HUES64 (cell line): Measurements from ENCODE around the gene HS6ST2.

Source experiments
- H3K27ac ChIP-seq: 2 replicates; pipeline ENCODE4 v1.7.0; 2013; ENCODE audit warnings: low read depth, low read length, inconsistent platforms
- H3K27me3 ChIP-seq: 2 replicates; pipeline ENCODE4 v1.6.1; 2013; ENCODE audit warnings: mild to moderate bottlenecking, low read length; ENCODE audit not compliant: insufficient read depth
- H3K36me3 ChIP-seq: 2 replicates; pipeline ENCODE4 v1.6.1; 2013; ENCODE audit warnings: mild to moderate bottlenecking, low read length; ENCODE audit not compliant: insufficient read depth
- H3K4me1 ChIP-seq: 2 replicates; pipeline ENCODE4 v1.6.1; 2013; ENCODE audit warnings: mild to moderate bottlenecking, low read length, moderate library complexity; ENCODE audit not compliant: insufficient read depth
- H3K4me3 ChIP-seq: 2 replicates; pipeline ENCODE4 v1.5.1; 2013; ENCODE audit warnings: mild to moderate bottlenecking, low read length, moderate library complexity
- H3K9ac ChIP-seq: 2 replicates; pipeline ENCODE4 v1.6.1; 2013; ENCODE audit warnings: mild to moderate bottlenecking, low read depth, low read length
- H3K9me3 ChIP-seq: 2 replicates; pipeline ENCODE4 v1.6.1; 2013; ENCODE audit warnings: low read depth, low read length; ENCODE audit not compliant: insufficient read depth
- WGBS: fragments of 150-250, 120-280 bp; methylation state at CpG from one replicate; pipeline ENCODE4 v1.1.7; 2013; ENCODE audit warnings: missing lambda C conversion rate; 5-methylcytosine and 5-hydroxymethylcytosine counted together

Gene HS6ST2

DNA sequence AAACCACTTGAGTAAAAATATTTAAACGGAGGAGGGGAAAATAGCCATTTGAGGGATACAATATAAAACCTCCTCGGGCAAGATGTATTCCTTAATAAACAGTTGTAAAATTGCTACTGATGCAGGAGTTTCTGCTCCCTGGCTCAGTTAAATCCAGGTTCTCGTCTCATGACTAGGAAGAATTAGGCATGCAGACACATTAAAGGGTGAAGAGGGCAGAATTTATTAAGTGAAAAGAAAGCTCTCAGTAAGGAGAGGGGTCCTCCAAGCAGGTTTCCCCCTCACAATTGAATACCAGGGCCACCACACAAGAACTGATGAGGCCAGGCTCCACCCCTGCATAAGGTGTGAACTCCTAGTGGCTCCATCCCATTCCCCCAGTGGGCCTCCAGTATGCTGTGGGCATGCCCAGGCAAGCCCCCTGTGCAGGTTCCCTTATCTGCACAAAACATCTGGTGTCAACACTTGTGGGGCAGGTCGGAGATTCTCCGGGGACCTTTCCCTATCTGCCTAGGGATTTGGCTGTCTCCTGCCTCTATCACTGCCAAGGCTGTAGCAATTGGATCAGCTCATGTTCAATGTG, 80.4 kb downstream of the HS6ST2 start:
- Histone ChIP-seq H3K4me1 (peaks cover 53% of the 10 kb centered on the region), H3K9me3 (no peaks in the 10 kb centered on the region), H3K4me3 (no peak overlapping the region), H3K36me3 (no peaks in the 10 kb centered on the region), H3K9ac (no peak overlapping the region), H3K27ac (no peak overlapping the region; the same call in 1 of the 2 replicates), H3K27me3 (no peaks in the 10 kb centered on the region)
- 61% methylated on average over 5 of the region's 5 CpGs for WGBS

DNA sequence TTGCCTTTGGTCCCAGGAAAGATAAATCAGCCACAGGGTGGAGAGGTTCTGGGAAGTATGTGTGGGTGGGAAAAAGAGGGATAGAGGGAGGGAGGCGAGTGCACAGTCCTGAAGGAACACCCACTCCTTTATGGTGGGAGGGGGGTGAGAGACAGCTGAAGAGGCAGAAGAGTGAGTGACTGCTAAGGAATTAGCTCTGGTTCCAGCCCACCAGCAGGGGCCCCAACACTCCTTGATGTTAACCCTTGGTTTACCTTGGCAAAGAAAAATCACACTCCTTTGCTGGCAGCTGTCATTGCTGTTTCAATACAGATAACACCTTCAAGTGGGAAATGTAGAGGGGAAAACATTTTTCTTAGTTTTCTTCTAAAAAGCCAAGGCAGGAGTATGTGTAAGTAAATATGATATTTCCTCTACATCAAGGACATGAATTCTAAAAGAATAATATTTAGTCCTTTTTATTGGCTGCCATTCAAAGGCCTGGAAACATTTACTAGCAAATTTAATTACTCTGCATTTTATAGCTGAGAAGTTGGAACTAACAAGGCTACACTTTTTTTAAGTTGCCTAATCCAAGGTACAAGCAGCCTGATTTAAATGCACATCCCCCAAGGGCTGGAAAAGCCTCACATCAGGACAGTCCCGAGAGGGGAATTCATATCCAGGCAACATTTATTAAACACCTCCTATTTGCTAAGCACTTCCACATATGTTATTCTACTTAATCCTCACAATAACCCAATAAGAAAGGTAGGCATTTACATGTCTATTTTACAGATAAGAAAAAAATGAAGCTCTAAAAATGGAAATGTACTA, 81.7 kb downstream of the HS6ST2 start:
- Histone ChIP-seq H3K27ac (peak overlapping the region; percentile 92), H3K4me1 (peaks cover 53% of the 10 kb centered on the region), H3K9ac (no peak overlapping the region), H3K9me3 (no peaks in the 10 kb centered on the region), H3K4me3 (peak overlapping the region; percentile 35), H3K27me3 (no peaks in the 10 kb centered on the region), H3K36me3 (no peaks in the 10 kb centered on the region)
- WGBS: 25% methylated on average over 2 of the region's 2 CpGs

DNA sequence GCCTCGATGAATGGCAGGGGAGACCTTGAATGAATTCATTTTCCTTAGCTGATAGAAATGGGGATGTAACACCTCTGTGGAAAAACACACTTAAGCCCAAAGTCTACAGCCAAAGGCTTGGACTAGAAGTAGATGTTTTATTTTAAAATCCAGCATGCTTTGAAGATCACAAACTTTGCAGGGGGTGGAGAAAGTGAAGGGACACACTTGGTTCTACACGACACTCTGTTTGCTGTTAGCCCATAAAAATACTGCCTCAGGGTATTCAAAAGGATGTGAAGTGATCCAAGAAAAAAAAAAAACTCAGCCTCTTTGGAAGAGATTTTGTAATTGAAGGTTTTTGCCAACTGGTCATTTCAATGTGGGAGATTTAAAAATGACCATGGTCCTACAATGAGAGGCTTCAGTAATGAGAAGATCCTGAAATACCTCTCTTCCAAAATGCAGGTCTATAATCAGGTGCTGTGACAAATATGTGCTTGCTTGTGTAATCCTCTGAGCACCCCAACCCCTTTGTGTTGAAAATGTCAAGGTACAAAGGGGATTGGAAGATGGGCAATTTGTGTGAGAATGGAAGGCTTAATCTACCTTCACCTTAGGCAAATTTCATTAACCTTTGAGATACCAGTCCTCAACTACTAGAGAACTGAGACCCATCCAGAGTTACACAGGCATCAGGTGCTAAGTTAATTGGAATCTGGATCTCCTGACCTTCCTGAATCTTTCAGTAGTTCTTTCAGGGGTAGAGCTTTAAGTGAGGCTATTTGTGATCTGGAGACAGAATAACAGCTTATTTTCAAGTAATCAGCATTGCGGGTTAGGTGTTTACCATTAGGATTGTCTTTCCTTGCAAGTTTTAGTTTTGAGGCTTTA, 82.5 kb downstream of the HS6ST2 start:
- no peak overlapping the region for H3K9ac ChIP-seq
- no peaks in the 10 kb centered on the region for H3K36me3 ChIP-seq
- H3K4me1 ChIP-seq: peaks cover 53% of the 10 kb centered on the region
- peak overlapping the region; percentile 92 for H3K27ac ChIP-seq
- H3K9me3 ChIP-seq: no peaks in the 10 kb centered on the region
- H3K27me3 ChIP-seq: no peaks in the 10 kb centered on the region
- WGBS: 13% methylated on average over 2 of the region's 3 CpGs
- peak overlapping the region; percentile 35 for H3K4me3 ChIP-seq

DNA sequence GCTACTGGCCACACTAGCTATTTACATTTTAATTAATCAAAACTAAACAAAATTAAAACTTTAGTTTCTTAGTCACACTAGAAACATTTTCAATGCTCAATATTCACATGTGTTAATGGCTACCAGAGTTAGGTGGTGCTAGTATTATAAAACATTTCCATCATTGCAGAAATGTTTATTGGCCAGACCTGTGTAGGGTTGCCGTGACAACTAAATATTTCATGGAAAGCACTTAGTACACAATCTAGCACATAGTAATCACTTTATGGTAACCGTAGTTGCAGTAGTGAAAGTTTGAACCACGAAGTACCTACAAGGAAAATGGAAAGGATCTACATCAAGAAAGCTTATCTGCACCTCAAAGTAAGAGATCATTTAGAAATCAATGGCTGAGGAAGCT, 95.9 kb downstream of the HS6ST2 start:
- Histone ChIP-seq H3K9ac (no peak overlapping the region), H3K9me3 (no peaks in the 10 kb centered on the region), H3K27ac (no peak overlapping the region), H3K4me3 (no peak overlapping the region), H3K36me3 (no peaks in the 10 kb centered on the region), H3K4me1 (no peaks in the 10 kb centered on the region), H3K27me3 (no peaks in the 10 kb centered on the region)
- 94% methylated on average over 3 of the region's 3 CpGs for WGBS

DNA sequence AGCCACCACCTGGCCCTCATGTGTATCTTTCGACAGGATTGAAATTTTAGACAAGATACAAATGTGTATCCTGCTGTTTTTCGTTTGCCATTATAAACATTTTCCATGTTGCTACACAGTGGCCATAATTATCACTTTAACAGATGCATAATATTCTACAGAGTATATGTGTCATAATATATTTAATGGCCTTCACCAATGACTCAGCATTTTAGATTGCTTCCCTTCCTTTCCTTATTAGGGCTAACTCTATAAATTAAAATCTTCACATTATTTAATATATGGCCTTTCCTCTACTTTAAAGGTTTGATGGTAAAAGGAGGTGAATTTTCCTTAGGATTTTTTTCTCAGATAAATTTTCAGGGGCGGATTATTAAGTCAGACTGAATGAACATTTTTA, 97.4 kb downstream of the HS6ST2 start:
- 88% methylated on average over 3 of the region's 3 CpGs for WGBS
- Histone ChIP-seq H3K4me1 (no peaks in the 10 kb centered on the region), H3K4me3 (no peak overlapping the region), H3K9ac (no peak overlapping the region), H3K36me3 (no peaks in the 10 kb centered on the region), H3K27me3 (no peaks in the 10 kb centered on the region), H3K9me3 (no peaks in the 10 kb centered on the region), H3K27ac (no peak overlapping the region)

DNA sequence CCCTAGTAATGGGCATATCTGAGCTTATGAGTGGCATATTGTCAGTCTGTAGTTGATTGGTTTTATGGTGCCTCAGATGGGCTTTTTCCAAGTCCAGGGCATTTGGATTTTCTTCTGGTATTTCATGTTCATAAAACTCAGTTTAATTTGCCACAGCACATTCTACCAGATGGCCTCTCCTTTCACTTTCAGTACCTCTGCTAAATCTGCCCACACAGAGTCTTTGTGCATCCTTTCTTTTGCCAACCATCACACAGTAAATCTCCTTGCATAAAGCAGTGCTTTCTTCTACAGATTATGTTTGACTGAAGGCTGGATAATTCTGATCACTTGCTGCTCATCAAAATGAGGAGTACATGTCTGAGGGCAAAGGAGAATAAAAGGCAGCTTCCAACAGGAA, 98.2 kb downstream of the HS6ST2 start:
- Histone ChIP-seq H3K27me3 (no peaks in the 10 kb centered on the region), H3K4me1 (no peaks in the 10 kb centered on the region), H3K9ac (no peak overlapping the region), H3K36me3 (no peaks in the 10 kb centered on the region), H3K4me3 (no peak overlapping the region), H3K27ac (no peak overlapping the region), H3K9me3 (no peaks in the 10 kb centered on the region)

DNA sequence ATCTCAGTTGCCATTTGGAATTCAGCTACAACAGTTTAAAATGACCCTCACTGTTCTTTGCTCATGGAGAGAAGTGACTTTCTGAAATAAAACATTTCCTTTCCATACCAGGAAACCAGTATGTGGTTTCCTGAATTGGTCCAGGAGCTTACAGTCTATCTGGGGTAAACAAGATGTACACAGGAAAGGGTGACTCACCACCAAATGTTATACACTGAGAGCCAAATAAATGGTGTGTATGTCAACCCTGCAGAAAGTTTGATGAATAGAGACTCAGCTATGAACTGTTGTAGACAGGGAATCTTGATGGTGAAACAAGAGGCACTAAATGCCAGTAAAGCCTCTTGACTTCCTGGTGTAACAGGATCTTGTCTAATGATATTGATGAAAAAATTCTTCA, 100.4 kb downstream of the HS6ST2 start:
- H3K27me3 ChIP-seq: no peaks in the 10 kb centered on the region
- H3K4me3 ChIP-seq: no peak overlapping the region
- H3K27ac ChIP-seq: no peak overlapping the region
- H3K4me1 ChIP-seq: no peaks in the 10 kb centered on the region
- no peak overlapping the region for H3K9ac ChIP-seq
- H3K9me3 ChIP-seq: no peaks in the 10 kb centered on the region
- H3K36me3 ChIP-seq: no peaks in the 10 kb centered on the region

DNA sequence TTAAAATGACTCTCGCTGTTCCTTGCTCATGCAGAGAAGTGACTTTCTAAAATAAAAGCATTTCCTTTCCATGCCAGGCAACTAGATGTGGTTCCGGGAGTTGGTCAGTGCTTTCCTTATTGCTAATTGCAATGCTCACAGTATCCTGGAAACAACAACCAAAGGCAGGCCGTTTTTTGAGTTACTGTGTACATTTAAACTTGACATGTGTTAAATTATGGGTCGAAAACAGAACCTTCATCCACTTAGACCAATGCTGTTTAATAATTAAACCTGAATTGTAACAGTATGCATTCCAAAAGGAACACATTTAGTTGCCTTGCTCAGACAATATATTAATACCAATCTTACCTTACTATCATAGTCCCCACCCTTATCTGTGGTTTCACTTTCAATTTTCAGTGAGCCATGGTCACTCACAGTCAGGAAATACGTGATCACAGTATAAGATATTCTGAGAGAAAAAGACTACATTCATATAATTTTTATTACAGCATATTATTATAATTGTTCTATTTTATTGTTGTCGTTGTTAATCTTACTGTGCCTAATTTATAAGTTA, 102.6 kb downstream of the HS6ST2 start:
- no peaks in the 10 kb centered on the region for H3K4me1 ChIP-seq
- no peak overlapping the region for H3K4me3 ChIP-seq
- H3K9ac ChIP-seq: no peak overlapping the region
- no peak overlapping the region for H3K27ac ChIP-seq
- no peaks in the 10 kb centered on the region for H3K27me3 ChIP-seq
- no peaks in the 10 kb centered on the region for H3K9me3 ChIP-seq
- 95% methylated on average over 3 of the region's 6 CpGs for WGBS
- no peaks in the 10 kb centered on the region for H3K36me3 ChIP-seq

DNA sequence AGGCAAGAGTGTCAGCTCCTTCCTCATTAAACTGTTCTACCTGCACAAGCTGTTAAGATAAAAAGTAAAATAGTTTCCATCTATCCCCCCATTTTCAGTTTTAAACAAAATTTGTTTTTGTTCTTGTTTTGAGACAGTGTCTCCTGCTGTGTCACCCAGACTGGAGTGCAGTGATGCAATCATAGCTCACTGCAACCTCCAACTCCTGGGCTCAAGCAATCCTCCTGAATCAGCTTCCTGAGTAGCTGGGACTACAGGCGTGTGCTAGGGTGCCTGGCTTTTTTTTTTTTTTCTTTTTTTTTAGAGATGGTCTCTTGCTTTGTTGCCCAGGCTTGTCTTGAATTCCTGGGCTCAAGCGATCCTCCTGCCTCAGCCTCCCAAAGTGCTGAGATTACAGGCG, 105.4 kb downstream of the HS6ST2 start:
- Histone ChIP-seq H3K4me1 (0 out of 2 replicates have a peak, but pooled peaks cover 4% of the 10 kb centered on the region), H3K9ac (no peak overlapping the region), H3K27me3 (no peaks in the 10 kb centered on the region), H3K36me3 (no peaks in the 10 kb centered on the region), H3K9me3 (no peaks in the 10 kb centered on the region), H3K4me3 (no peak overlapping the region), H3K27ac (no peak overlapping the region)
- 90% methylated on average over 2 of the region's 3 CpGs for WGBS

DNA sequence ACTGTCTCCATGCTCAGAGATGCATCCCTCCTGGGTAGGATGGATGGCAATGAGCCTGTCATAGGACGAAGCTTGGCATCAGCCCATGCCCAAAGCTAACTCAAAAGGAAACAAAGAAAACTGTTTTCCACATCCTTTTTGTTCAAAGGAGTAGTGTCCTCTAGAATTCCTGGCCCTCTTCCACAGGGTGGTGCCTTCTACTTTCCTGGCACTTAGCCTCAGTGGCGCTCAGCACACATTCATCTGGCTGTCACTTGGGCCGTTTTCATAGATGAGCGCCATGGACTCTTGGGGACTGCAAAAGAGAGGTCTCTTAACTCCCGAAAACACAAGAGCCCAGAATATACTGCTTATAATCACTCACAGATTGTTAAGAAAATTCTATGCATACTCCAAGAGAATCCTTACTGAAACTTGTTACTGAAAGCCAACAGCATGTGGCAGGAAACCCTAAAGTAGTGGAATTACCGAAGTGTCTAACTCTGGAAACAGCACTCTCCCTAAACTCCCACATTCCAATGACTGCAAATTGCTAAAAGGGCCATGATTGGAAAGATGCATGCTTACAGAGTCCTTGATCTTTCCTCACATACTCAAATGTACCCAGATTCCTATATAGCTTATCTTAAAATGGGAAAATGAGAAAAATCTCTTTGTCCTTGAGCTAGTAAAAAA, 110.0 kb downstream of the HS6ST2 start:
- H3K36me3 ChIP-seq: no peaks in the 10 kb centered on the region
- WGBS: 91% methylated on average over 6 of the region's 6 CpGs
- H3K9me3 ChIP-seq: no peaks in the 10 kb centered on the region
- no peaks in the 10 kb centered on the region for H3K27me3 ChIP-seq
- H3K9ac ChIP-seq: no peak overlapping the region
- no peak overlapping the region for H3K4me3 ChIP-seq
- peaks cover 7% of the 10 kb centered on the region; the same call in 1 of the 2 replicates for H3K4me1 ChIP-seq
- H3K27ac ChIP-seq: no peak overlapping the region
